Measurements from ENCODE around the gene AHSG. TPM values are rescaled to one million over a fixed set of nuclear protein-coding genes. Genes with fewer than 3 reads are reported as not detected.

The AHSG gene
- total RNA-seq, 2 donors from 2014 or later: not detected

DNA sequence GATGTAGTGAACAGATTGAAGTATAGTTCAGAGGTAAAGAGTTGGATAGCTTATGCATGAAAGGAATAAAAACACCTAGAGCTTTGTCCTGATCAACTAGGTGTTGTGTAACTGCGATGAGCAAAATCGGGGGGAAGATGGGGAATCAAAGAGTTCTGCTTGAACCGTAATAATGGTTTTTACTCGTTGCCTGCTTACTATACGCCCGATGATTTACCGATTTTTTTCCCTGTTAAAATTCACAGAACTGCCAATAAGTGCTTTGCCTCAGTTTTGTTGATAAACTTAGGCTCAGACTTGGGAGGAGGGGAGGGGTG is 43.1 kb upstream of the AHSG start:
- Histone ChIP-seq H3K27me3 (no peaks in the 10 kb centered on the region), H3K9me3 (no peaks in the 10 kb centered on the region), H3K36me3 (replicated peaks in 1 of 2; ENCODE audit: insufficient read depth in 1 of 2, low read depth in 2 of 2) (no peaks in the 10 kb centered on the region), H3K4me3 (peak overlapping the region in 1 of 2 donors; percentile 4), H3K27ac (peak overlapping the region; percentile 59 to 98 (median 80)), H3K4me1 (peaks cover 41% of the 10 kb centered on the region)
- intact Hi-C loops (cut with DNase I): loop anchor here (10.0 kb wide), 1 partner anchor 45 kb away; the partner anchor contains the start of gene AHSG
- WGBS, 2 donors: 4 to 6% methylated on average over 7 of the region's 7 CpGs
- ATAC-seq (no peak), DNase-seq (no peak)
- TF ChIP-seq POLR2A (IDR thresholded peaks at IDR 0.05): no peak
- TF ChIP-seq, protein P1, sequence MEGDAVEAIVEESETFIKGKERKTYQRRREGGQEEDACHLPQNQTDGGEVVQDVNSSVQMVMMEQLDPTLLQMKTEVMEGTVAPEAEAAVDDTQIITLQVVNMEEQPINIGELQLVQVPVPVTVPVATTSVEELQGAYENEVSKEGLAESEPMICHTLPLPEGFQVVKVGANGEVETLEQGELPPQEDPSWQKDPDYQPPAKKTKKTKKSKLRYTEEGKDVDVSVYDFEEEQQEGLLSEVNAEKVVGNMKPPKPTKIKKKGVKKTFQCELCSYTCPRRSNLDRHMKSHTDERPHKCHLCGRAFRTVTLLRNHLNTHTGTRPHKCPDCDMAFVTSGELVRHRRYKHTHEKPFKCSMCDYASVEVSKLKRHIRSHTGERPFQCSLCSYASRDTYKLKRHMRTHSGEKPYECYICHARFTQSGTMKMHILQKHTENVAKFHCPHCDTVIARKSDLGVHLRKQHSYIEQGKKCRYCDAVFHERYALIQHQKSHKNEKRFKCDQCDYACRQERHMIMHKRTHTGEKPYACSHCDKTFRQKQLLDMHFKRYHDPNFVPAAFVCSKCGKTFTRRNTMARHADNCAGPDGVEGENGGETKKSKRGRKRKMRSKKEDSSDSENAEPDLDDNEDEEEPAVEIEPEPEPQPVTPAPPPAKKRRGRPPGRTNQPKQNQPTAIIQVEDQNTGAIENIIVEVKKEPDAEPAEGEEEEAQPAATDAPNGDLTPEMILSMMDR (IDR thresholded peaks at IDR 0.05): no peak

- Histone ChIP-seq H3K27me3 (no peaks in the 10 kb centered on the region), H3K4me3 (peak within 1 kb of the TSS; percentile 89 to 99), H3K36me3 (replicated peaks in 1 of 2; ENCODE audit: insufficient read depth in 1 of 2, low read depth in 2 of 2) (no peaks in the 10 kb centered on the region), H3K4me1 (peaks cover 42% of the 10 kb centered on the region), H3K27ac (peak within 1 kb of the TSS; percentile 84 to 98 (median 96)), H3K9me3 (no peaks in the 10 kb centered on the region)
- DNase-seq (peak; percentile 99 to 100 (median 99)), ATAC-seq (peak; percentile 92)
- TF ChIP-seq, protein P1 (IDR thresholded peaks at IDR 0.05): peak in 2 of 7 experiments; percentile 17 to 18
- TF ChIP-seq POLR2A (IDR thresholded peaks at IDR 0.05): peak; percentile 53 to 95 (median 92)
- intact Hi-C loops (cut with DNase I): no loop called here
- WGBS, 2 donors: 0 to 1% methylated on average over 18 to 59 of the region's 59 CpGs
Measured at GRCh38 chr3:186570096-186570940, 42.5 kb upstream of the AHSG start, which contains the start of gene DNAJB11. Gene DNAJB11, plus strand, starts transcription at chr3:186570720. Its CDS starts 178 bp downstream, at chr3:186570898.

DNA sequence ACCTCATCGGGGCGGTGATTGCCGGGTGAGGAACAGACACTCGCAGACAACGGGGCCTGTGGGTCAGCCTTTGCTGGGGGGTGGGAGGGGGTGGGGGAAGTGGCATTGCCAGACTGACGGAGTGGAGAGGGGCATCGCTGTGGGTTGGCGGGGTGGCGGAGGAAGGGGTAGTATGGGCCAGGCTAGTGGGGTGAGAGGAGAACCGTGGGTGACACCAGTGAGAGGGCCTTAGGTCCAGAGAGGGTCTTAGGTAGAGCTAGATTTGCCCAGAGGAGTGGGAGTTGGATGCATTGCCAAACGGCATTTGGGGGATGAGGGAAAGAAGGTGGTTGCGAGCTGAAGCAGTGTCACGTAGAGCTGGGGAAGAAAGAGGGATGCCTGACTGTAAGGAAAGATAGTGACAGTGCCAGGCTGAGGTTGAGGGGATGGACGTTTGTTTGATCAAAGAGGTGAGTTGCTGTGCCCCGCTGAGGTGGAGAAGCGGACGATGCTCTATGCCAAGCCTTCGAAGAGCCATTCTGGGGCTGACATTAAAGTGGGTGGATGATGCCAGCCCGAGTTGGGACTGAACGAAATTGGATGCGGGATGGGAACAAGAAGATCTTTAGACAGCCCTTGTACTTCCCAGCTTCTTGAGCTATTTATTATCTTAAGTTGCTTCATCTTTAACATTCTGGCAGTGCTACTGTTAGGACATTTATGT is 41.8 kb upstream of the AHSG start:
- WGBS, 2 donors: 2 to 5% methylated on average over 21 of the region's 21 CpGs
- H3K4me3 ChIP-seq: peak overlapping the region; percentile 89 to 99
- ATAC-seq (no peak), DNase-seq (no peak)
- H3K9me3 ChIP-seq: no peaks in the 10 kb centered on the region
- intact Hi-C loops (cut with DNase I): no loop called here
- peaks cover 0 to under 1% of the 10 kb centered on the region in 2 donors for H3K36me3 ChIP-seq (replicated peaks in 1 of 2; ENCODE audit: insufficient read depth in 1 of 2, low read depth in 2 of 2)
- H3K27me3 ChIP-seq: no peaks in the 10 kb centered on the region
- H3K27ac ChIP-seq: peak overlapping the region; percentile 84 to 98 (median 96)
- H3K4me1 ChIP-seq: peaks cover 40% of the 10 kb centered on the region
- no peak for TF ChIP-seq POLR2A (IDR thresholded peaks at IDR 0.05)
- TF ChIP-seq, protein P1 (IDR thresholded peaks at IDR 0.05): no peak

GRCh38 chr3:186571644-186572013 is 41.2 kb upstream of the AHSG start:
- ATAC-seq (no peak), DNase-seq (no peak)
- Histone ChIP-seq H3K27ac (no peak overlapping the region), H3K4me3 (peak overlapping the region; percentile 89 to 99), H3K4me1 (peaks cover 35% of the 10 kb centered on the region), H3K27me3 (no peaks in the 10 kb centered on the region), H3K9me3 (no peaks in the 10 kb centered on the region), H3K36me3 (replicated peaks in 1 of 2; ENCODE audit: insufficient read depth in 1 of 2, low read depth in 2 of 2) (peaks cover 0 to 2% of the 10 kb centered on the region in 2 donors)
- no peak for TF ChIP-seq POLR2A (IDR thresholded peaks at IDR 0.05)
- TF ChIP-seq, protein P1 (IDR thresholded peaks at IDR 0.05): no peak
- intact Hi-C loops (cut with DNase I): no loop called here
- 30 to 45% methylated on average over 2 of the region's 2 CpGs for whole genome bisulfite sequencing, 2 donors
